ENCODE data around the gene RHOBTB1.

DNA sequence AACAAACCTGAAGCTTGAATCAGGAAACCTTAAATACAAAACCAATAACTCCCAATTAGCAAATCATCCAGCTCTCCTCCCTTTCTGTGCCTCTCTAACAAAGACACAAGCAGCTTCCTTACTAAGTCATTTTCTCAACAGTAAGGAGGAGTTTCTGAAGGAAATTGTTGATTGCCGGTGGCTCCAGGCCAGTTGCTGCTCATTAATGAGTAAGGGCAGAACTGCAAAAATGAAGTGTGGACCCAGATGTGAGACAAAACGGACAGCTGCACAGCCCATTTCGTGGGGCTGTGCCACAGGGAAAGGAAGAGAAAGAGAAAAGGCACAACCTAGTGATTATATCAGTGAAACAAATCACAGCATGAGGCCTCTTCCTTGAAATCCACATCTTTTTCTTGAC is 42.8 kb upstream of the RHOBTB1 start:
- TF ChIP-seq, protein P1, sequence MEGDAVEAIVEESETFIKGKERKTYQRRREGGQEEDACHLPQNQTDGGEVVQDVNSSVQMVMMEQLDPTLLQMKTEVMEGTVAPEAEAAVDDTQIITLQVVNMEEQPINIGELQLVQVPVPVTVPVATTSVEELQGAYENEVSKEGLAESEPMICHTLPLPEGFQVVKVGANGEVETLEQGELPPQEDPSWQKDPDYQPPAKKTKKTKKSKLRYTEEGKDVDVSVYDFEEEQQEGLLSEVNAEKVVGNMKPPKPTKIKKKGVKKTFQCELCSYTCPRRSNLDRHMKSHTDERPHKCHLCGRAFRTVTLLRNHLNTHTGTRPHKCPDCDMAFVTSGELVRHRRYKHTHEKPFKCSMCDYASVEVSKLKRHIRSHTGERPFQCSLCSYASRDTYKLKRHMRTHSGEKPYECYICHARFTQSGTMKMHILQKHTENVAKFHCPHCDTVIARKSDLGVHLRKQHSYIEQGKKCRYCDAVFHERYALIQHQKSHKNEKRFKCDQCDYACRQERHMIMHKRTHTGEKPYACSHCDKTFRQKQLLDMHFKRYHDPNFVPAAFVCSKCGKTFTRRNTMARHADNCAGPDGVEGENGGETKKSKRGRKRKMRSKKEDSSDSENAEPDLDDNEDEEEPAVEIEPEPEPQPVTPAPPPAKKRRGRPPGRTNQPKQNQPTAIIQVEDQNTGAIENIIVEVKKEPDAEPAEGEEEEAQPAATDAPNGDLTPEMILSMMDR (conservative IDR thresholded peaks at IDR 0.05 in 1 of 2, IDR thresholded peaks at IDR 0.05 in 1 of 2; ENCODE audit: low read depth in 1 of 2, low read length in 2 of 2), result no peak
- no peak for TF ChIP-seq EZH2 (IDR thresholded peaks at IDR 0.05; ENCODE audit: low read length, missing control alignments)
